GM06990 (cell line): Measurements from ENCODE around the gene SYT8.

Experiments used
- DNase-seq: peaks from one replicate; pipeline ENCODE4 v3.0.0-alpha.2; 2011; ENCODE audit not compliant: insufficient read length; ENCODE audit errors: extremely low read depth
- H3K27me3 ChIP-seq: replicated peaks from 2 replicates; pipeline ENCODE4 v1.6.0; 2011; ENCODE audit warnings: low read length; ENCODE audit not compliant: control insufficient read depth, insufficient read depth
- H3K36me3 ChIP-seq: 2 replicates; pipeline ENCODE4 v1.5.1; 2011; ENCODE audit warnings: low read length; ENCODE audit not compliant: control insufficient read depth, insufficient read depth
- H3K4me3 ChIP-seq: replicated peaks from 2 replicates; pipeline ENCODE4 v1.5.1; 2011; ENCODE audit warnings: low read depth, mild to moderate bottlenecking, control low read depth, low read length
- TF ChIP-seq, protein P1 (sequence below): IDR thresholded peaks from 2 replicates; pipeline ENCODE4 v1.5.1; 2011; ENCODE audit warnings: low read length, control low read depth, mild to moderate bottlenecking, inconsistent platforms; ENCODE audit not compliant: insufficient read depth, poor library complexity, severe bottlenecking

Gene SYT8

DNA sequence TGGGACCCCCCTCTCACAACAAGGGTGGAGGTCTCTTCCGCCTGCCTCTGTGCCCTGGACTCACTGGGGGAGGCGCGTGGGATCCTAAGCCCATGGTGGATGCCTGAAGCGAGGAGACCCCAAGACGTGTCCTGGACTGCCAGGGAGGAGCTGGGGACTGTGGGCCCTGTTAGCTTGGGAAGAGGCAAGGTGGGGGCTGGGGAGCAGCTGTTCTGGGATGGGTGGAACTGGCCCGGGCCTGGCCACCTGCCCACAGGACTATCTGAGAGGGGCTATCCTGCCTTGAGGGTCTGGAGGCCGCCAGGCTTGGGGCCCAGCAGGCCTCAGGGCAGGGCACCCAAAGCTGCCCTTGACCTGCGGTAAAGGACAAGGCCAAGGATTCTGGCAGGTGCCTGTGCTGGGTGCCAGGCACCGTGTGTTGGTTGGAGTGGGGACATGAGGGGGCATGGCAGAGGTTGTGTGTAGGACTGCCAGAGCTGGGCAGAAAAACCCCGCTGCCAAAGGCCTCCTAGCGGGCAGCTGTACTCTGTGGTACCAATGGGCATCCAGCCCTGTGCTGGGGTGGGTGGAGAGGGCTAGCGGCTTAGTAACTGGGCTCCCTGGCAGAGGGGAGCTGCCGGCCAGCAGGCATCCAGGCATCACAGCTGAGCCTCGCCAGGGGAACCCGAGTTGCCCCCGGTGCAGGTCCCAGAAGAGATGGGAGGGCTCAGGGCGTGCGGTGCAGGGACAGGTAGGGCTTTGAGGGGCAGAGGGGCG, 18.8 kb downstream of the SYT8 start:
- Histone ChIP-seq H3K4me3 (peak overlapping the region; percentile 95), H3K27me3 (no peaks in the 10 kb centered on the region), H3K36me3 (peaks cover 18% of the 10 kb centered on the region)
- DNase-seq: no peak
- TF ChIP-seq, protein P1, sequence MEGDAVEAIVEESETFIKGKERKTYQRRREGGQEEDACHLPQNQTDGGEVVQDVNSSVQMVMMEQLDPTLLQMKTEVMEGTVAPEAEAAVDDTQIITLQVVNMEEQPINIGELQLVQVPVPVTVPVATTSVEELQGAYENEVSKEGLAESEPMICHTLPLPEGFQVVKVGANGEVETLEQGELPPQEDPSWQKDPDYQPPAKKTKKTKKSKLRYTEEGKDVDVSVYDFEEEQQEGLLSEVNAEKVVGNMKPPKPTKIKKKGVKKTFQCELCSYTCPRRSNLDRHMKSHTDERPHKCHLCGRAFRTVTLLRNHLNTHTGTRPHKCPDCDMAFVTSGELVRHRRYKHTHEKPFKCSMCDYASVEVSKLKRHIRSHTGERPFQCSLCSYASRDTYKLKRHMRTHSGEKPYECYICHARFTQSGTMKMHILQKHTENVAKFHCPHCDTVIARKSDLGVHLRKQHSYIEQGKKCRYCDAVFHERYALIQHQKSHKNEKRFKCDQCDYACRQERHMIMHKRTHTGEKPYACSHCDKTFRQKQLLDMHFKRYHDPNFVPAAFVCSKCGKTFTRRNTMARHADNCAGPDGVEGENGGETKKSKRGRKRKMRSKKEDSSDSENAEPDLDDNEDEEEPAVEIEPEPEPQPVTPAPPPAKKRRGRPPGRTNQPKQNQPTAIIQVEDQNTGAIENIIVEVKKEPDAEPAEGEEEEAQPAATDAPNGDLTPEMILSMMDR: peak; percentile 26

DNA sequence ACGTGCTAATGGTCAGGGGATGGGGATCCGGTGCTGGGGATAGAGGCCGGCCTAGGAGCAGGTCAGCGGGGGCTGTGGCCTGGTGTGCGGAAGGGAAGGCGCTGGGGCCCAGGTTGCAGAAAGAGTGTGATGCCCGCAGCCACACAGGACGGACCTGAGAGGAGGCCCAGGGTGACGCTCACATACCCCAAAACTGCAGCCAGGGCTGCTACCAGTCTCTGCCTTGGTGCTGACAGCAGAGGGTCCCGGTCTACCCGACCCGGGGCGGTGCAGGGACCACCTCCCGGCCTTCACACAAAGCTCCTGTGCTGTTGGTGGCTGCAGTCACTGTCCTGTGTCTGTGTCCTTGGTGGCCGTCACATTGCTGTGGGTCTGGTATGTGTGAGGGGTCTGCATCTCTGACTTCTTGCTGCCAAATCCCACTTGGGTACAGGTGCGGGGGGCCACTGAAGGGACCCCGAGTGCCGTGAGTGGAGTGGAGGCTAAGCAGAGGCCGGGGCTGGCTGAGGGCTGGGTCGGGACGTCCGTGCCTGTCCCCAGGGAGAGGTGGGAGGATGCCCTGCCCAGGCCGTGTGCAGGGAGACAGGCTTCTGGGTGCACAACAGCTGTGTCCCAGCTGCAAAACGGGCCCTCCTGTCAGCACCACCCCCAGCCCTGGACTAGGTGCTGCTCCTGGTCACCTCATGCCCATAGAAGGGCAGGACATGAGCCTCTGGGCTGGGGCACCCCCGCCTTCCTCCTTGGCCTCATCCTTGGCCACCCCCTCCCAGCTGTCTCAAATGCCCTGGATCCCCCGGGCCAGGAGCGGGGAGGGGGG, 19.6 kb downstream of the SYT8 start:
- Histone ChIP-seq H3K4me3 (peak overlapping the region; percentile 95), H3K36me3 (peaks cover 22% of the 10 kb centered on the region), H3K27me3 (no peaks in the 10 kb centered on the region)
- TF ChIP-seq, protein P1: no peak
- no peak for DNase-seq

DNA sequence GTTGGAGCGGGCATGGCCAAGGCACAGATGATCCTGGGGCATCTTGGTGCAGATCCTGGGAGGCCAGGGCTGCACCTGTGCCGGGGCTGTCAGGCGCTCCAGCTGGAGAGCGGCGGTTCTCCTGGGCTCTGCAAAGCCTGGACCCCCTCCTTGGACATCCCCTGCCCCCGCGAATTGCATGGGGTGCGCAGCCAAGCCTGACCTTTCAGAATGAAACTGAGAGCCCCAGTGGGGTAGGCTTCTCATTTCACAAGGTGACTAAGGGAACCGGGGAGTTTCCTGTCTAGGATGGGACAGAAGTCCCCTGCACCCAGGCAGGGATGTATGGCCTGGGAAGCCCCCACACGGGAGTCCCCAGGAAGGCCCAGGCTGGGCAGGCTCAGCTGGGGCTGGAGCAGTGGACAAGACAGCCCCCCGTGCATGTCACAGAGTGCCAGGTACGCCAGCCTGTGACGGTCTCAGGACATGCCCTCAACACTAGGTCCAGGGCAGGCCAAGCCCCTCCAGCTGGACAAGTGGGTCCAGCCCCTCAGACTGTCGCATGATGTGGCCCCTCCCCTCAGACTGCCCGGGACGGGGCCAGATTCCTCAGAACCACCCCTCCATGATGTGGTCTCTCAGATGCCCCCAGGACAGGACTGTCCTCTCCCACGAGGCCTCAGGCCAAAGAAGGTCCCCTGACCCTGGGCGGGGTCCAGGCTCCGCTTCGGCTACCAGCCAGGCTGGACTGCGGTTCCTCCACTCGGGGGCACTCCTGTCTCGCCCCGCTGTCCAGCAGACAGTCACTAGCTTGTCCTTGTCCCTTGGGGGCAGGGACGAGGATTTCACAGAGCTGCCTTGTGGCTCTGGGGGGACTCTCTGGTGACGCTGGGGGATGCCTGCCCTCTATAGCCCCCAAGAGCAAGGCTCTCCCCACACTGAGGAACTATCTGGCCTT, 20.4 kb downstream of the SYT8 start:
- H3K4me3 ChIP-seq: peak overlapping the region; percentile 95
- no peaks in the 10 kb centered on the region for H3K27me3 ChIP-seq
- peak; percentile 81 for DNase-seq
- peaks cover 25% of the 10 kb centered on the region for H3K36me3 ChIP-seq
- TF ChIP-seq, protein P1: no peak

DNA sequence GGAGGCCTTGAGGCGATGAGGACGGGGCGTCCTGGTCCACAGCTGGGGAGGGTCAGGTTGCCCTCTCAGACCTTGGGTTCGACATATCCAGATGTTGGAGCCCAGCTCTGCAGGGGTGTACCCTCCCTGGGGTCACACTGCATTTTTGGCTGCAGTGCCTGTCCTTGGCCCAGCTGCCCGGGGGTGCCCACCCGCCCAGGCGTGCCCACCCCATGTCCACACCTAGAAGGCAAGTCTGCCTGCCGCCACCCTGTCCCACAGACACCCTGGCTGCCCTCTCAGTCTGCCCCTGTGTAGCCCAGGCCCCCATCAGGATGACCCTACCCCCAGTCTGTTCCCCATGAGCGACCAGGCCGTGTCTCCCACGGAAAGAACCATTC, 21.1 kb downstream of the SYT8 start:
- TF ChIP-seq, protein P1: no peak
- DNase-seq: no peak
- Histone ChIP-seq H3K4me3 (peak overlapping the region; percentile 95), H3K36me3 (peaks cover 25% of the 10 kb centered on the region), H3K27me3 (no peaks in the 10 kb centered on the region)

DNA sequence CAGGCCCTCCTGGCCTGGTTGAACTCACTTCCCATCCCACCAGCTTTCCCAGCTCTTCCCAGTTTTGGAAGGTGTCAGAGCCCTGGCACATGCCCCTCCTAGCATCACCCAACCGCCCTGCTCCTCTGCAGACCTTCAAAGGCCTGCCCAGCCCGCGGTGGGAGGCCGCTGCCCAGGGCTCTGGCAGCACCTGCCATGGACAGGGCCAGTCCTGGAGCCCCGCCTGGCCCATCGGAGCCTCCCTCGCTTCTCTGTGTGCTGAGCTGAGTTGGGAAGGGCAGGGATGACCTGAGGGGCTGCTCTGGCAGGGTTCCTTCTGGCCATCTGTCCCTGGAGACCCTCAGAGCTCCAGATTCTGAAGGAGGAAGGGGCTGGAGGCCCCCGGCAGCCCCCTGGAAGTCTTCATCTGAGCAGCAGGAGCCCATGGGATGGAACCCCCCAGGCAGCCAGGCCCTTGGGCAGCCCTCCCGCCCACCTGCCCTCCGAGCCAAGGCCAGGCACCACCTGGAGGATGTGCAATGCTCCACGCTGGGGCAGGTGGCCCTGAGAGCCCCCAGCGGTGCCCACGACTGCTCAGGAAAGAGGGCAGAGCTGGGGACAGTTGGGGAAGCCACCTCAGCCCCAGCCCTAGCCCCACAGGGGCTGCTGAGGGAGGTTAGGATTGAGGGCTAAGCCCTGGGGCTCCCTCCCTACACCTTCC, 21.7 kb downstream of the SYT8 start:
- Histone ChIP-seq H3K27me3 (no peaks in the 10 kb centered on the region), H3K4me3 (0 out of 2 replicates have a peak overlapping the region, but pooled peaks have one; percentile 95)
- TF ChIP-seq, protein P1: no peak

More for the DNA sequence above, 21.7 kb downstream of the SYT8 start:
- H3K36me3 ChIP-seq: peaks cover 25% of the 10 kb centered on the region
- DNase-seq: no peak
